ENCODE measurements around the gene PRR15. TPM values are rescaled to one million over a fixed set of nuclear protein-coding genes. Genes with fewer than 3 reads are reported as not detected.

Gene PRR15
- total RNA-seq, 1 donor from 2014 or later, result 4.1 TPM

DNA sequence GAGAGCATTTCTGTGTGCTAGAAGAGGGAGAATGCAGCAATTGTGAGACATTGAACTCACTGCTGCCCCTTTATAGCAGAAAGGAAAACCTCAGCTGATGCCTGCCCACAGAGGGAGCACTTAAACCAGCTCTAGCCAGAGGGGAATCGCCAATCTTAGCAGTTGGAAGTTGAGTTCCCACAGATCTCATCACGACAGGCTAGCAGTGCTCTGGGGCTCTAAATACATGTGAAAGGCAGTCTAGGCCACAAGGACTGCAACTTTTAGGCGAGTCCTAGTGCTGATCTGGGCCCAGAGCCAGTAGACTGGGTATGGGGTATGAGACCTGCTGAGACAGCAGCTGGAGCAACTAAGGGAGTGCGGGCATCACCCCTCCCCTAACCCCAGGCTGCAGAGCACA, 25.2 kb upstream of the PRR15 start:
- intact Hi-C loops (cut with DNase I), result no loop called here
- Histone ChIP-seq H3K4me3 (no peak overlapping the region), H3K9me3 (peaks cover 8% of the 10 kb centered on the region)

DNA sequence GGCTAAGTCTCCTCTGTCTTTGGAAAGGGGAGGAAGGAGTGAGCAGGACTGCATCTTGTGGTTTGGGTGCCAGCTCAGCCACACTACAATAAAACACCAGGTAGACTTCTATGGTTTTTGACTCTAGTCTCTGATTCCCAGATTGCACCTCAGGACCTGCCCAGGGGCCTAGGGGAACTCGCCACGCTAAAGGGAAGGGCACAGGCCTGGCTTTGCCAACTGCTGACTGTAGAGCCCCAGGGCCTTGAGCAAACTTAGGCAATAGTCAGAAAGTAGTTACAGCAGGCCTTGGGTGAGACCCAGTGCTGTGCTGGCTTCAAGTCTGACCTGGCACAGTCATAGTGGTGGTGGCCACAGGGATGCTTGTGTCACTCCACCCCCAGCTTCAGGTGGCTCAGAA, 24.2 kb upstream of the PRR15 start:
- TF ChIP-seq, protein P1, sequence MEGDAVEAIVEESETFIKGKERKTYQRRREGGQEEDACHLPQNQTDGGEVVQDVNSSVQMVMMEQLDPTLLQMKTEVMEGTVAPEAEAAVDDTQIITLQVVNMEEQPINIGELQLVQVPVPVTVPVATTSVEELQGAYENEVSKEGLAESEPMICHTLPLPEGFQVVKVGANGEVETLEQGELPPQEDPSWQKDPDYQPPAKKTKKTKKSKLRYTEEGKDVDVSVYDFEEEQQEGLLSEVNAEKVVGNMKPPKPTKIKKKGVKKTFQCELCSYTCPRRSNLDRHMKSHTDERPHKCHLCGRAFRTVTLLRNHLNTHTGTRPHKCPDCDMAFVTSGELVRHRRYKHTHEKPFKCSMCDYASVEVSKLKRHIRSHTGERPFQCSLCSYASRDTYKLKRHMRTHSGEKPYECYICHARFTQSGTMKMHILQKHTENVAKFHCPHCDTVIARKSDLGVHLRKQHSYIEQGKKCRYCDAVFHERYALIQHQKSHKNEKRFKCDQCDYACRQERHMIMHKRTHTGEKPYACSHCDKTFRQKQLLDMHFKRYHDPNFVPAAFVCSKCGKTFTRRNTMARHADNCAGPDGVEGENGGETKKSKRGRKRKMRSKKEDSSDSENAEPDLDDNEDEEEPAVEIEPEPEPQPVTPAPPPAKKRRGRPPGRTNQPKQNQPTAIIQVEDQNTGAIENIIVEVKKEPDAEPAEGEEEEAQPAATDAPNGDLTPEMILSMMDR (IDR thresholded peaks at IDR 0.05), result no peak
- ATAC-seq, result no peak
- Histone ChIP-seq H3K36me3 (no peaks in the 10 kb centered on the region), H3K27ac (no peak overlapping the region), H3K9me3 (peaks cover 8% of the 10 kb centered on the region), H3K4me1 (no peaks in the 10 kb centered on the region), H3K27me3 (ENCODE audit: low read depth) (peaks cover 4% of the 10 kb centered on the region), H3K4me3 (no peak overlapping the region)
- no peak for DNase-seq
- intact Hi-C loops (cut with DNase I), result no loop called here

More for the DNA sequence above, 25.2 kb upstream of the PRR15 start:
- ATAC-seq (no peak), DNase-seq (no peak)
- Histone ChIP-seq H3K36me3 (no peaks in the 10 kb centered on the region), H3K4me1 (no peaks in the 10 kb centered on the region), H3K27me3 (ENCODE audit: low read depth) (peaks cover 4% of the 10 kb centered on the region), H3K27ac (no peak overlapping the region)
- TF ChIP-seq, protein P1 (IDR thresholded peaks at IDR 0.05), result no peak

DNA sequence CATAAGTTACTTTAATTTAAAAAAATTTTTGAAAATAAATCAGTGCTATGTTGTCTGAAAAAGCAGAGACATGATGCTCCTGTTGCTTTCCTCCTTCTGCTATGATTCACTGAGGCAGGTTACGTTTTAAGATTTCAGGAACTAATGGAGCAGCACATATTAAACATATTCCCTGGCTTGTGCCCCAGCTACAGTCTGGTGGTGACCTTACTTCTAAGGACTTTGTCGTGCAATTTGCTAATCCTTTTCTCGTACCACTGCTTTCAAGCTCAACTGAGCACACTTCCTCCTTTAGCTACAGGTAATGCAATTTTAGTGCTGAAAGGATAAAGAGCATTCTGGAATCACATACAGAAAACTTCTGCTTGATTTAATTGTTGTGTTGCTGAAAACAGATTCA, 16.2 kb upstream of the PRR15 start:
- Histone ChIP-seq H3K4me3 (no peak overlapping the region), H3K27me3 (ENCODE audit: low read depth) (no peaks in the 10 kb centered on the region), H3K27ac (no peak overlapping the region), H3K4me1 (no peaks in the 10 kb centered on the region), H3K9me3 (peaks cover 5% of the 10 kb centered on the region), H3K36me3 (no peaks in the 10 kb centered on the region)
- ATAC-seq (no peak), DNase-seq (no peak)
- TF ChIP-seq, protein P1 (IDR thresholded peaks at IDR 0.05), result no peak
- intact Hi-C loops (cut with DNase I), result no loop called here

DNA sequence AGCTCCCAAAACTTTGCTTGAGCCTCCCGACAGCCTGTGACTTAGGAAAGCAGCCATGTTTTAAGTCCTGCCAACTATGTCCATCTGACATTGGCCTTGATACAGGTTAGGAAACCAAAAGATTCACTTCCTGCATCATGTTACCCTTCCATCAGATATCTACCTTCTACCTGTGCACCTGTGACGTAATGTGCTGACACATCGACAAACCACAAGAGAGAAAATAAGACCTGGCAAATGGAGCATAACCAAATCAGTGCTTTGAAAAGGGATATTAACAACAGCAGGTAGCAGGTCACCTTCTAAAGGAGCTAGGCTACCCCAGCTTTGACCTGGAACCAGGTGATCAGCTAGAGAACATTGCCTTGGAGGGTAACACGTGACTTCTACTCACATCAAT, 14.8 kb upstream of the PRR15 start:
- TF ChIP-seq, protein P1 (IDR thresholded peaks at IDR 0.05), result no peak
- Histone ChIP-seq H3K27me3 (ENCODE audit: low read depth) (no peaks in the 10 kb centered on the region), H3K4me1 (no peaks in the 10 kb centered on the region), H3K4me3 (no peak overlapping the region), H3K27ac (no peak overlapping the region), H3K9me3 (no peaks in the 10 kb centered on the region), H3K36me3 (no peaks in the 10 kb centered on the region)
- DNase-seq (no peak), ATAC-seq (no peak)
- intact Hi-C loops (cut with DNase I), result no loop called here

DNA sequence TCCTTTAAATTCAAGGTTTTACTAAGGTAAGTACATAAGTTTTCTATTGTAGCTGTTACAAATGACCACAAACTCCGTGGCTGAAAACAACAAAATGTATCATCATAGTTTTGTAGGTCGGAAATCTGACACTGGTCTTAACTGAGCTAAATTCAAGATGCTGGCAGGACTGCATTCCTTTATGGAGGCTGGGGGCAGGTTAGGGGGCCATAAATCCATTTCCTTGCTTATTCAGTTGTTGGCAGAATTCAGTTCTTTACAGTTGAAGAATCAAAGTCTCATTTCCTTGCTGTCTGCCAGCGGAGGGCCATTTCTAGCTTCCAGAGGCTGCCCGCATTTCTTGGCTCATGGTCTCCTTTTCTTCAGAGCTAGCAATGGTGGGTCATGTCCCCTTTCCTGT, 11.2 kb upstream of the PRR15 start:
- intact Hi-C loops (cut with DNase I), result no loop called here
- DNase-seq, result no peak
- ATAC-seq, result no peak
- no peak overlapping the region for H3K4me3 ChIP-seq
- H3K27ac ChIP-seq, result no peak overlapping the region
- no peaks in the 10 kb centered on the region for H3K27me3 ChIP-seq (ENCODE audit: low read depth)
- H3K9me3 ChIP-seq, result no peaks in the 10 kb centered on the region
- TF ChIP-seq, protein P1 (IDR thresholded peaks at IDR 0.05), result no peak
- H3K36me3 ChIP-seq, result no peaks in the 10 kb centered on the region
- no peaks in the 10 kb centered on the region for H3K4me1 ChIP-seq

DNA sequence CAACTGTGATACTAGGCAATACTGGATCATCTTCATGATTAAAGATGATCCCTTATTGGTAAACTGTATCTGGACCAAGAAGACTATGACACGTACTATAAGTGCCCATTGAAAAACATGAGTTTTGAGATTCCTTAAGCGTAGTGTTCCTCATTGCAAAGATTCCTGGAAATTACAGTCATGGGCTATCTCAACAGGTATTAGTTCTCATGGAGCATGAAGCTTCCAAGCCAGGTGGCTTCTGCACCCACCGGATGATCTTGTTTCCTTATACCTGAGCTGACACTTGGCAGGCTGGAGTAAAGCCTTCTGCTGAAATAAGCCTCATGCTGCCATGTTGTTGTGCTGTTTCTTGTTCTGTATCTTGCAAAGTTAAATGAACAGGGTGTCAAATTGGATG, 8.6 kb upstream of the PRR15 start:
- TF ChIP-seq, protein P1 (IDR thresholded peaks at IDR 0.05), result no peak
- Histone ChIP-seq H3K4me1 (no peaks in the 10 kb centered on the region), H3K27me3 (ENCODE audit: low read depth) (peaks cover 7% of the 10 kb centered on the region), H3K36me3 (no peaks in the 10 kb centered on the region), H3K4me3 (no peak overlapping the region), H3K9me3 (no peaks in the 10 kb centered on the region), H3K27ac (no peak overlapping the region)
- ATAC-seq (no peak), DNase-seq (no peak)
- intact Hi-C loops (cut with DNase I), result no loop called here

Data from lower lobe of right lung (tissue), 2 donors.